GM18868 (cell line): ENCODE data around the gene SIK2.

Experiments used
- ATAC-seq: cut with Tn5 transposase; IDR thresholded peaks from one replicate; pipeline ENCODE4 v1.9.1; 2021; ENCODE audit warnings: mild to moderate bottlenecking, moderate library complexity; ENCODE audit not compliant: unreplicated experiment

SIK2 gene

DNA sequence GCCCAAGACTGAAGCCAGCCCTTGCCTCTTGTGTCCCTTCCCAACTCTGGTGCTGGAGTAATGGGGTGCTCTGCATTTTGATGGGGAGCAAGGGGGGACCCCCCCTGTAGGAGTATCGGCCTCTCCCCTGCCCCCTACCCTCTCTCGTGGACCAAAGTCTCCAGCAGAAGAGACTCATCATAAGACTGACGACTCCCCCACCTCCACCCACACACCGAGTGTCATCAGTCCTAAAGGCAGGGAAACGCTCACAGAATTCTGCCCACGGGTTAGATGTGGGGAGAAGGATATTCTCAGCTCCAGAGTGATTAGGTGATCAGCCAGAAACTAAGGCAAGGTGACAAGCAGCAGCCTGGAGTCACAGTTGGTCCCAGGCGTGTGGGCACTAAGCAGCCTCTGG lies 125.2 kb downstream of the SIK2 start:
- no peak for ATAC-seq

DNA sequence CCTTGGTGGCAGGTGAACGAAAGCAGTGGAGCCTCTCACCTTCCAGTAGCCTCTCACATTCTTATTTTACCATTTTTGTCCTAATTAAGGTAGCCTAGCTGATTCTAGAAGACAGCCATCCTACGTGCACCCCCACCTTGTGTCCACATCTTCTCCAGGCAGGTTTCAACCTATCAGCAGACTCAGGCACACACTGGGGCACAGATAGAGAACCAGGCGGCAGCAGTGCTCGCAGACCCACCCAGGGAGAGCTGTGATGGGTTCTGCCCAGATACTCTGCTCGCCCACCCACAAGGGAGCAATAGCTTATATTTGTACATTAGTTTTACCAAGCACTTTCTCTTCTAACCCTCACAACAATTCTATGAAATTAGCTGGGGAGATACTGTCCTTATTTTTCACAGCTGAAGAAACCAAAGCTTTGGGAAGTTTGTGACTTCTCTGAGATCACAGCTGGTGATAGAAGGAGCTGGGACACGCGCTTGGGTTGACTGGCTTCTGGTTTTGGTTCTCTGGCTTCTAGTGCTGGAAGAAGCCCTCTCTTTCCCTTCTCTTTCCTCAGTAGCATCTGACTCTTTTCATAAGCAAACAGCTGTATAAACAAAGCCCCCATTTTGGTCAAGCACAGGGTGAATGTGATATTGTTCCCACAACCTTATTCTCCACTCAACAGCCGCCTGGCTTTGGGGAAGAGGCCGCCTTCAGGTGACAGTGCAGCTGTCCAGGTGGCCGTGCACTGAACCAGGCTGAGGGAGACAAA lies 127.0 kb downstream of the SIK2 start:
- ATAC-seq: no peak

DNA sequence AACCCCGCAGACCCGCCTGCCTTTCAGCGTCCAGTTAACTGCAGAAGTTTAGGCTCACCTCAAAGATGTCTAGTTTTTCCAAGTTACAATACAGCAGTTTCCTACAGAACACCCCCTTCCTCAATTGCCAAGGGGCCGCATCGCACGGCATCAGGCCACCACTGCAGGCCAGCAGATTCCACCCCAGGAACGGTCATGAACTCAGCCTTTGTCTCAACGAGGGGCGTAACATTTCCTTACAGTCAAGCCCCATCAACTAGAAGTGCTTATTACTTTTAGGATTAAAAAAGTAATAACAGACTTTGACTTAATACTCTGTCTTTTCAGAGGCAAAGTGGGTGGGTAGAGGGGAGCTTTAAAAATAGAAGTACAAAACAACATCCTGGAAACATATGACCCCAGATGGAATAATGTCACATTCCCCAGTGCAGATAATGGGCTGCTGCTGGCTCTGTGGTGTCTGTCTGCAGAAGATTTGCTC lies 127.6 kb downstream of the SIK2 start:
- no peak for ATAC-seq

DNA sequence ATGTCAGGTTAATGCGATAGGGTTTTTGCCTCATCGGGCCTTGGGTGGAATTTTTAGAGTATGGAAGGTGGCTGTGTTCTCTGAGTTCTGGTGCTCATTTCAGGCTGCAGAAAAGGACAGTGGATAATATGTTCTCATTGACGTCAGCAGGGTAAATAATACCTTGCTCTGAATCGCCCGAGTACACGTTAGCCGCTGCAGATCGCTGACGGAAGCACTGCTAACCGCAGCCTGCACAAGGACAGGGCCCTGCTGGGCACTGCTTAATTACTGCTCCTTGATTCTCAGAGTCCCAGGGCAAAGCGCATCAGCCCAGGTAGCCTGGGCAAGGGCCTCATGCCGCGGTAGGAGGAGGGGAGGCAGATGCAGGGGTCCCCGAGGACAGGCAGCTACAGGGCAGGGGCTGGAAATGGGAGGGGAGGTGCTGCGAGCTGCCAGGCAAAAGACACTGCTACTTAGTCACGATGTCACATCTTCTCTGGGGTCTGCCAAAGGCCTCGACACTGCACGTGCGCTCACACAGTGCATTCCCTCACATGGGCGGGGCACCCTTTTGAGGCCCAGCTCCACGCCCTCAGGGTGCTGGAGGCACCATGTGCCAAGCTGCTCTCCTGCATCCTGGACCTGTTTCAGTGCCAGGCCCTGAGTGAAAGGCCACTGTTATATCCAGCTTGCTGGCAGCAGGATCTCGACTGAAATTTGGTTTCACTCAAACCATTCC lies 128.8 kb downstream of the SIK2 start:
- no peak for ATAC-seq

DNA sequence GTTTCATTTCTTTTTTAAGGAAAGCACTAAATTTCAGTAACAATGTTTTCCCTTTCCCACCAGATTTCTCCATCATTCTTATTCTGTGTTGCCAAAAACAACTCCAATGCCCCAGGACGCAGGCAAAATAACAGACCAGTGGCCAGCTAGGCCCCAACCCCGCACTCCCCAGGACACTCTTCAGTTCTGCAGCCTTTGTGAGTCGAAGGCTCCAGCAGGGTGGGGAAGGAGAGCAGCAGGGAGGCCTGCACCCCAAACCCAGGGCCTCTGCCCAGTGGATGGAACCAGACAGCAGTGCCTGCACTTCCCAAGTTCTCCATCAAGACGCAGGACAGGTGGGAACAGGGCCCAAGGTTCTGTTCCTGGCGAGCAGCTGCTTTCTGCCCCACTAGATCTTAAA lies 129.6 kb downstream of the SIK2 start:
- no peak for ATAC-seq

DNA sequence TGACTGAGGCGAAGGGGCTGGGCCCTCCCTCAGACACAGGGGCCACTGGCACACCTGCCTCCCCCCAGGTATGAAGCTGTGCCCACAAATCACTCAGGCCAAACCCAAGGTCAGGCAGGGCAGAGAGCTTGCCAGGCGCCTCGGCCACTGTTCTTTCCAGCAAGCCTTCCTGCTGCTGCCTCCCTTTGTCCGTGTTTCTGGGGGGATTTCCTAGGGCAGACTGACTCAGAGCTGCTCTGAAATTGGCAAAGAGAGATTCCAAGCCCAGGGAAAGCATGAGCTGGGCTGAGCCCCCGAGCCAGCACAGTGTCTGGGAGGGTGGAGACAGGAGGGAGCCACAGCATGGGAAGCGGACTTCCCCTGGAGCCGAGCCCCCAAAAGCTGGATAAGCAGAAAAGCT lies 130.8 kb downstream of the SIK2 start:
- no peak for ATAC-seq

DNA sequence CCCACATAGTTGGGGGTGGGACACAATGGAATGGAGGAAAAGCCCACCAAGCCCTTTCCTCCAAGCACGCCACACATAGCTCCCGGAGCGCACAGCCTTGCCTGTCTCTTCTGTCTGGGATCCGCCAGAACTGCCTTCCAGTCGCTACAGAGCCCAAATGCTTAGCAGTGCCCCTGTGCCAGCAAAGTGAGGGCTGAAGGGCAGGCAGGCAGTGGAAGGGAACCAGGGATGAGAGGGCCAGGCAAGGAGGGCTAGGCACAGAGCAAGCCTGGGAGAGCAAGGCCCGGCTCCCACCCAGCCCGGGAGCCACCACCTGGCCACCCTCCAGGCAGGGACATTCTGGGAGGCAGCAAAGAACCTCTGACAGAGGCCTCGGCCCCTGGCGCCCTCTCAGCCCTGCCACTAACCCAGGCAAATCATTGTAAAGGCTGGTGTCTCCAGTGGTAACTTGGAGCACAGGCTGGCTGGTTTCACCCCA lies 131.4 kb downstream of the SIK2 start:
- ATAC-seq: no peak

DNA sequence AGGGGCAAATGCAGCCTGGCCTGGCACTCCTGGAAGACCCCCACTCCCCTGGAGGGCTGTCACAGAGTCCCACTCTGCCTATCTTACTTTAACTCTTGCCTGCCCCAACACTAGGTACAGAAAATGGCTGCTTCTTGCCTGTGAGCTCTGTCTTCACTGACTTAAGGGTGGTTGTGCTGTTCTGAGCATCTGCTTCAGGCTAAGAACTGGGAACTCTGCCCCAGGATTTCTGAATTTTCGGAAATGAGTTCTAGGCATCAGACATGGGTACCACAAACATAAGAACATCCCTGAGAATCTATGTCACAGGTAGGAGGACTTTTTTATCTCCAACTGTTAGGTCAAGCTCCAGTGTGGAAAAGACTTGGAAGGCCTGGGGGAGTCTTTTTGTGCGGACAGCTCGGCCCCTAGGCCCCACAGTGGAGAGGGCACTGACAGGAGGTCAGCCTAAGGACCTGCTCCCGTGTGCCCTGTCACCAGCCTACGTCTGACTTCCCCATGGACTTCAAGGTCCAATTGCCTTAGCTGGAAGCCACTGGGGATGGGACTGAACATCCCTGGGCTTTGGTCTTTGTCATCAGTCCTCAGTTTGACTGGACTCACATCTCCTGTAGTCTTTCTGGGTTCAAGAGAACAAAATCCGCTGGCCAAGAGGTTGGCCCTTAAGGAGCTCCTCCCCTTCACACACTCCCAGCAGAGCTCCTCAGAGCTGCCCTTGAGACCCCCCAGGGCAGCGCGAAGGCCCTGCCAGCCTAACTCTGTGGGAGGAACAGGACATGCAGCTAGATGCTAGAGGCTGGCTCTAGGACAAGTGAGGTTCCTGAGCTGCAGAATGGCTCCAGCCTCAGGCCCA lies 132.1 kb downstream of the SIK2 start:
- no peak for ATAC-seq

DNA sequence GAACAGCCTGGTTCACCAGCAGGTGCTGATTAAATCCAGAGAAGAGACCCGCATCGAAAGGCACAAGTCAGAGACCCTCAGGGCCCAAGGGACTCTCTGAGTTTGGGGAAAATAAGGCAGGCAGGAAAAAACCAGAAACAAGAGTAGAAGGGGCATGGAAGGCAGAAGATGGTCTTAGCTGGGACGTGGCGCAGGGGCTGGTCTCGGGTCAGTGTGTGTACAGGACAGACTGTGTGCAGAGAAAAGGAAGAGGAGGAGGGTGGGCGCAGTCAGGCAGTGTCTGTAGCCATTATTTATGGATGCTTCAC lies 132.7 kb downstream of the SIK2 start:
- ATAC-seq: no peak

DNA sequence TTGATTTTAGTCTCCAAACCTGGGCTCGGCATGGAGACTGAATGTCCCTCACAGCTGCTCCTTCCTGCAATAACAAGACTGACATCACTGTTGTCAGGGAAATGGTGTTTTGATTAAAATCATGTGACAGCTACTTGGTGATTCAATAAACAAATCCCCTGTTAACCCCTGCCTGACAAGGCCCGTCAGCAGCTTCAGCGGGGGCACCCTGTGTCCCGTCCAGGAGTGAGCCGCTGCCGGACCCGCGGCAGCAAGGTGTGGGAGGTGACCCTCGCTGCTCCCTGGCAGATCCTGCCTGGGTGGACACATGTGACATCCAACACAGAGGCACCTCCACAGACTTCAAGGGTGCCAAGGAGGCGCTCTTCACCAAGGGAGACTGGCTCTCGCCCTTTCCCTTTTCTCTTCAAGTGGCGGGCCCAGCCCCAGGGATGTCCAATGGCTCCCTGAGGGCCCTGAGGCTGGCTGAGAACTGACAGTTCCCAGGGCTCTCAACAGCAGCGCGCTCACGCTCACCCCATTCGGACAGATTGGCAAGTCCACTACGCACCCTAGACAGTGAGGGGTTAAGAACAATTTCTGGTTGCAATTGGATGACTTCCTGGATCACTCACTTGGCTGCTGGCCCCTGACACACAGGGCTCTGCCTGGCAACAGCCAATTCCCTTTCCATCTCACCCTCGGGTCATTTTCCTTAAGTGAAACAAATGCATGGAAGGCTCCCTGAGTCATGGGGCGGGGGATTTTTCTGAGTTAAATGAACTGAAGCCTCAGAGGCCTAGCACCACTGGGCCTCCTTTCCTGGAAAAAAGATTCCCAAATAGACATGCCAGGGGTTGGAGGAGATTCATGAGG lies 133.2 kb downstream of the SIK2 start:
- ATAC-seq: no peak

DNA sequence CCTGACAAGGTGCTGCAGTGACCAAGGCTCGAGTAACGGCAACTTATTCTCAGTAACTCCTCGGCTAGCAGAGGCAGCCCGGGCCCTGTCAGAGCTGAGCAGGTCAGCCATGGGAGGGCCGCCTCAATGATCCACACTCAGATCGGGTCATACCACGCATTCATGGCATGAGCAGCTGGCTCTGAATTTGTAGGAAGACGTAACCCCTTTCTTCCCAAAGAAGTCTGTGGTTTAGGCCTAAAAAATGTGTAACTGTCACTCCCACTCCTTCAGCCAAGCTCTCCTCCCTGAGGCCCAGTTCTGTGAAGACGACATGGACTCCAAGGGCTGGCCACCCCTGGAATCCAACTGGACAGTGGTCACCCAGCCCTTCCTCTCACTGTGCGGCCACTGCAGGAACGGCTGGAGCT lies 133.9 kb downstream of the SIK2 start:
- no peak for ATAC-seq

DNA sequence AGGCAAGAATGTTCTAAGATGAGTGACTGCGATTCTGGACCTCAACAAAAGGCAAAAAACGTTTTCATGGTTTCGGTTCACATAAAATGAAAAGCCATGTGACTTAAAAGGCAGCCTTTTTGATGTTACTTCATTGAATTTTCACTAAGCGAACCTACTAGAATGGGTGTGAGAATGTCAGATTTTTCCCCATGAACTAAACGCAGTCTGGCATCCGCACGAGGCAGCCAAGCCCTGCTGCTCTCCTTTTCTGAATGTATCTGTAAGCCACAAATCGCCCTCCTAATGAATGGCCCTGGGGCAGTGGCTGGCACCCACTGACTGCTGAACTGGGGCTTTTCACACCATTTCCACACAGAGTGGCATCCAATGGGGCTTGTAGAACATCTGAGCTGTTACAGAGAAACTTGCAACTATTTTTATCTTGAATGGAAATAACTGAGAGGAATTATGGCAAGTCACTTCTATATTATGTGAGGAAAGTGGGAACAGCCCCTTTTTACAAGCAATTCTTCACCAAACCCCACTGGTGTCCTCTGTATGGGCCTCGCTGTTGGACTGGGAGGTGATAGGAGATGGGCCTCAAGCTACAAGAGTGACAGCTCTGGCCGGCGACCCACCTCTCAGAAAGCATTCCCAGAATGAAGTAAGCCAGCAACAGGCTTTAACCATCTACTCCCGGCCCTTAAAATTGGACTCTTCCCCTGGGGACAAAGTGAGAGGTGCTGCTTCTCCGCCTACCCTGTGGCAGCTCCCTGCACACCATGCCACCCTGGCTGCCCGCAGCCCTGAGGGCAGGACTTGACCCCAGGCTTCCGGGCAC lies 134.6 kb downstream of the SIK2 start:
- no peak for ATAC-seq

DNA sequence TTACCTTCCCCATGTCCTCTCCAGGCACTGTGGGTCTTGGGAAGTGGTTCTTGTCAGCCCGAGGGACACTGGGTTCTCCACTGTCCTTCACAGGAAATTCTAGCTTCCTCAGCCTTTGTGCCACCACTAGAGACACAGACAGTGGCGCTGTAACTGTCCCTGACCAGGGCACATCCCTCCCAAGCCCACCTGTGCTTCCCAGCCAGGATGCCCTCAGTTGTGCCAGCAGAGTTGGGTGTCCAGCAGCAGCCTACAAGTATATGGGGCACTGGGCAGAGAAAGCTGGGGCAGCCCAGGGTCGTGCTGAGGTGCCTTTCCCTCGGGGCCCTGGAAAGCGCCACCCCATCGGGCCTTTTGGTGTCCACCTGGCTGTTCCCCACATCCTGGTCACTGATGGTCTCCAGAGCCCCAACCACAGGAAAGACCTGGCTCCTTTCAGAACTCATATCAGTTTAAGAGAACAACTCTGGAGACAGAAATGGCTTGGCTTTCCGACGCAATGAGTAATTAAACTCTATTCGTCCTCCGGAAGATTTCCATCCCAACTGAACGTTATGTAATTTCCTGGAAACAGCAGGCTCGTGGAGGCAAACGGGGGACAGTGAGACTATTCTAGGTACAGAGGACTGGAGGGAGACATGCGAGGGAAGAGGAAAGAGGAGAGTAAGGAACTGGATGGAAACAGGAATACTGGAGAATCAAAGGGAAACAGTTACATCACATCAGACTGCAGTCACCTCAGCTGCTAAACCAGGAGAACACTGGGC lies 135.4 kb downstream of the SIK2 start:
- ATAC-seq: no peak

DNA sequence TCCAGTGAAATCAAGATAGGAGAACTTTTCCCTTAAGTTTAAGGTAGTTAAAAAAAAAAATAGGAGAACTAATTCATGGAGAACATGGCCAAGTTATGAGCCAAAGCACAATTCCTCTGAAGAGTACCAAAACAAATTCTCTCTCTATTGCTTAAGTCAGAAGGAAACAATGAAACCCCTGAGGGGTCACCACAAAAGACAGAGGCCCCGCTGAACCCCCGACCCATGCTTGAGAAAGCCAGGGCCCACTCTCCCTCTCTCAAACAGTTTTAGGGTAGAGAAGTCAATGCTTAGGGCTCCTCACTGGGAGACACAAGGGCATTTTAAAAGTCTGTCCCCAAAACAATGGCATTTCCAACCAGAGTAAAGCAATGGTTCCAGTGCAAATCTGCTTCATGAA lies 137.1 kb downstream of the SIK2 start:
- ATAC-seq: no peak

DNA sequence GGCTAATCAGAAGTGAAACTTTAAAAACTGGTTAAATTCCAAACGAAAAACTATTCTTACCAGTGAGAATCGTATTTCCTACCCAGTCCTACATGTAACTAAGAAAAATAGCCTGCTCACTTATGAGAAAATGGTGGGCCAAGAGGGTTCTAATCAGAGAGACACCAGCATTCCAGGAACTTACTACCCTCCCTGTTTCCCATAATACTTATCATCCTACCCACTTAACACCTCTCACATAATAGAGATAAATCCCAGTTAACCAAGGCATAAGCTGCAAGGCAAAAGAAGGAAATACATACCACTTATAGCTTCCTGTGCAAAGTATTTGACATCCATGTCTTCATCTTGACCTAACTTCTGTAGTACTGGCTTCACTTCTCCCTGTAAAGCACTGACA lies 139.5 kb downstream of the SIK2 start:
- ATAC-seq: no peak

DNA sequence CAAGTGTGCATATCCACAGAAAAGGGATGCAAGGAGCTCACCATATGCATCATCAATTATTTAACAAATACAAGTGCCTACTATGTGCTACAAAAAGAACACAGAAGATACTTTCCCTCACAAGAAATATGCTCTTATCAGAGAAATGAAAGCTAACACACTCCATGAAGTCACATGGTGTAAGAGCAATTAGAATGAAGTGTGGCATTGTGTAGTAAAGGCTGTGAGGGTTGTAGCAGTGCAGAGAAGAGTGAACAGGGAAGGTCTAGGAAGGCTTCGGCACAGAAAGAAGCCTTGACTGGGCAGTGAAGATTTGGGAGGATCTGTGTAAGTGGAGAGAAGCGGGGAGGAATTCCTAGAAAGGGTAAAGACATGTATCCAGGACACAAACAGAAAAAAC lies 141.5 kb downstream of the SIK2 start:
- no peak for ATAC-seq

DNA sequence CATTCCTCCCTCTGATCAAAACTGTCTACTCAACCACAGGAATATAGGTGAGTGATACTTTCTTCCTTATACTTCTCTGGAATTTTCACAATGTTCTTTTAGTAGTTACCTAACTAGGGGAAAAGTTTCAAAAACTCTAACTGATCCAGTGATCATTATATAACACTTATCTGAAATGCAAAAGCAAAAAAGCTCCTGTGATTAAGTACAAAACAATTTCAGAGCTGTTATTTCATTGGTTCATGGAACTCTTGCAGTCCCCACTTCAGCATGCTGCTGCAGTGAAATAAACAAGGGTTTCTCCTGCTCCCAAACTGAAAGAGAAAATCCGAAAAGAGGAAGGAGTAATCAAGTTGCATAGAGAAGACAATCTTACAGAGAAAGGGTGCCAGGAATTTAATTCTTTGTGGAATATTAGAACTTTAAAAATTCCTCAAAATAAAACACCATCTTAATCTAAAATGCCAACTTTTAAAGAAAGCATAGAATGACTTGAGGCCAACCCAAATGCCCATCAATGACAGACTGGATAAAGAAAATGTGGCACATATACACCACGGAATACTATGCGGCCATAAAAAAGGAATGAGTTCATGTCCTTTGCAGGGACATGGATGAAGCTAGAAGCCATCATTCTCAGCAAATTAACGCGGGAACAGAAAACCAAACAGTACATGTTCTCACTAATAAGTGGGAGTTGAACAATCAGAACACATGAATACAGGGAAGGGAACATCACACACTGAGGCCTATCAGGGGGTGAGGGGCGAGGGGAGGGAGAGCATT lies 143.7 kb downstream of the SIK2 start:
- ATAC-seq: no peak
